ENCODE data around the gene TMEM40.

- no peak for TF ChIP-seq CTCF (conservative IDR thresholded peaks at IDR 0.05; ENCODE audit: low read length)
- no peak for TF ChIP-seq EZH2phosphoT487 (IDR thresholded peaks at IDR 0.05; ENCODE audit: borderline replicate concordance, low read depth, low read length)
Observed at GRCh38 chr3:12751571-12751970, 7.5 kb downstream of the TMEM40 start.

Data from OCI-LY7 (cell line).